H54 (cell line): ENCODE results near the gene MAP2K5.
A peak's percentile ranks its signal among the peaks of the same experiment; 100 is the strongest.

Experiments used
- DNase-seq: peaks from one replicate; pipeline ENCODE4 v3.0.0; 2011; ENCODE audit warnings: low spot score, mixed read lengths; ENCODE audit not compliant: insufficient read length
- FAIRE-seq: peaks from 3 replicates; lab custom pipeline; 2011; peaks lifted over from hg19 to GRCh38; lab: Jason Lieb, UNC
- POLR2A ChIP-seq: IDR thresholded peaks from 2 replicates; pipeline ENCODE4 v1.6.1; 2011; ENCODE audit warnings: low read depth, mild to moderate bottlenecking, low read length

Gene MAP2K5

GRCh38 chr15:67542420-67543347, at the start of gene MAP2K5:
Gene MAP2K5 (plus strand): TSS chr15:67542703. CDS start chr15:67543336, 633 bp downstream.
- DNase-seq (peak; percentile 44), FAIRE-seq (no peak)
- peak; percentile 63 for TF ChIP-seq POLR2A

- DNase-seq (no peak), FAIRE-seq (no peak)
- no peak for TF ChIP-seq POLR2A
Observed at GRCh38 chr15:67495585-67495984, 46.9 kb upstream of the MAP2K5 start.

GRCh38 chr15:67501177-67501835, 41.2 kb upstream of the MAP2K5 start:
- TF ChIP-seq POLR2A: no peak
- no peak for DNase-seq
- FAIRE-seq: peak; percentile 65

GRCh38 chr15:67501836-67502461, 40.6 kb upstream of the MAP2K5 start:
- DNase-seq (no peak), FAIRE-seq (no peak)
- no peak for TF ChIP-seq POLR2A

- DNase-seq: no peak
- no peak for TF ChIP-seq POLR2A
- FAIRE-seq: no peak
Observed at GRCh38 chr15:67504056-67504455, 38.4 kb upstream of the MAP2K5 start.

- FAIRE-seq (no peak), DNase-seq (no peak)
- no peak for TF ChIP-seq POLR2A
Observed at GRCh38 chr15:67504796-67505195, 37.7 kb upstream of the MAP2K5 start.

GRCh38 chr15:67505675-67506572, 36.6 kb upstream of the MAP2K5 start:
- FAIRE-seq (no peak), DNase-seq (no peak)
- no peak for TF ChIP-seq POLR2A

- no peak for FAIRE-seq
- no peak for DNase-seq
- no peak for TF ChIP-seq POLR2A
Observed at GRCh38 chr15:67506775-67507747, 35.4 kb upstream of the MAP2K5 start.

- DNase-seq (no peak), FAIRE-seq (no peak)
- TF ChIP-seq POLR2A: no peak
Observed at GRCh38 chr15:67508407-67508806, 34.1 kb upstream of the MAP2K5 start.

GRCh38 chr15:67509918-67510317, 32.6 kb upstream of the MAP2K5 start:
- no peak for TF ChIP-seq POLR2A
- no peak for DNase-seq
- no peak for FAIRE-seq

- no peak for FAIRE-seq
- TF ChIP-seq POLR2A: no peak
- no peak for DNase-seq
Observed at GRCh38 chr15:67510597-67511190, 31.8 kb upstream of the MAP2K5 start.

- DNase-seq: no peak
- FAIRE-seq: no peak
- no peak for TF ChIP-seq POLR2A
Observed at GRCh38 chr15:67511606-67512005, 30.9 kb upstream of the MAP2K5 start.
